Measurements from ENCODE around the gene TAX1BP3.

TAX1BP3 gene

GRCh38 chr17:3695129-3695722 is 26.8 kb upstream of the TAX1BP3 start:
- no peak for TF ChIP-seq CTCF (IDR thresholded peaks at IDR 0.05; ENCODE audit: low read depth, low read length, missing control alignments)
- H3K36me3 ChIP-seq (replicated peaks), result no peaks in the 10 kb centered on the region
- H3K27ac ChIP-seq, result no peak overlapping the region
- no peak for DNase-seq
- no peaks in the 10 kb centered on the region for H3K27me3 ChIP-seq (replicated peaks)
- in situ Hi-C loops (cut with HindIII; ENCODE audit: low pct_ligation_motif_present, low sequenced_read_pairs), result no loop called here
- peak overlapping the region; percentile 60 for H3K4me3 ChIP-seq (ENCODE audit: low read depth, low read length)

- Histone ChIP-seq H3K27ac (no peak overlapping the region), H3K36me3 (replicated peaks) (no peaks in the 10 kb centered on the region), H3K27me3 (replicated peaks) (no peaks in the 10 kb centered on the region), H3K4me3 (ENCODE audit: low read depth, low read length) (no peak overlapping the region)
- TF ChIP-seq CTCF (IDR thresholded peaks at IDR 0.05; ENCODE audit: low read depth, low read length, missing control alignments), result no peak
- in situ Hi-C loops (cut with HindIII; ENCODE audit: low pct_ligation_motif_present, low sequenced_read_pairs), result no loop called here
- DNase-seq, result no peak
These were observed 25.5 kb upstream of the TAX1BP3 start for GRCh38 chr17:3693829-3694231.

GRCh38 chr17:3693141-3693540 is 24.8 kb upstream of the TAX1BP3 start:
- Histone ChIP-seq H3K27me3 (replicated peaks) (no peaks in the 10 kb centered on the region), H3K36me3 (replicated peaks) (no peaks in the 10 kb centered on the region), H3K27ac (no peak overlapping the region), H3K4me3 (ENCODE audit: low read depth, low read length) (no peak overlapping the region)
- in situ Hi-C loops (cut with HindIII; ENCODE audit: low pct_ligation_motif_present, low sequenced_read_pairs), result no loop called here
- TF ChIP-seq CTCF (IDR thresholded peaks at IDR 0.05; ENCODE audit: low read depth, low read length, missing control alignments), result no peak
- DNase-seq, result no peak

- H3K27me3 ChIP-seq (replicated peaks), result no peaks in the 10 kb centered on the region
- H3K27ac ChIP-seq, result no peak overlapping the region
- no peak overlapping the region for H3K4me3 ChIP-seq (ENCODE audit: low read depth, low read length)
- in situ Hi-C loops (cut with HindIII; ENCODE audit: low pct_ligation_motif_present, low sequenced_read_pairs), result no loop called here
- DNase-seq, result no peak
- peak; percentile 22 for TF ChIP-seq CTCF (IDR thresholded peaks at IDR 0.05; ENCODE audit: low read depth, low read length, missing control alignments)
- no peaks in the 10 kb centered on the region for H3K36me3 ChIP-seq (replicated peaks)
These were observed 24.0 kb upstream of the TAX1BP3 start for GRCh38 chr17:3692346-3692745.

GRCh38 chr17:3691617-3692067 is 23.3 kb upstream of the TAX1BP3 start:
- peak; percentile 26 for TF ChIP-seq CTCF (IDR thresholded peaks at IDR 0.05; ENCODE audit: low read depth, low read length, missing control alignments)
- in situ Hi-C loops (cut with HindIII; ENCODE audit: low pct_ligation_motif_present, low sequenced_read_pairs), result no loop called here
- no peak overlapping the region for H3K4me3 ChIP-seq (ENCODE audit: low read depth, low read length)
- H3K27ac ChIP-seq, result no peak overlapping the region
- H3K36me3 ChIP-seq (replicated peaks), result no peaks in the 10 kb centered on the region
- no peak for DNase-seq
- no peaks in the 10 kb centered on the region for H3K27me3 ChIP-seq (replicated peaks)

- TF ChIP-seq CTCF (IDR thresholded peaks at IDR 0.05; ENCODE audit: low read depth, low read length, missing control alignments), result no peak
These were observed 21.8 kb upstream of the TAX1BP3 start for GRCh38 chr17:3690094-3690715.

More at GRCh38 chr17:3690094-3690715, 21.8 kb upstream of the TAX1BP3 start:
- Histone ChIP-seq H3K27ac (no peak overlapping the region), H3K36me3 (replicated peaks) (no peaks in the 10 kb centered on the region), H3K4me3 (ENCODE audit: low read depth, low read length) (no peak overlapping the region), H3K27me3 (replicated peaks) (no peaks in the 10 kb centered on the region)
- in situ Hi-C loops (cut with HindIII; ENCODE audit: low pct_ligation_motif_present, low sequenced_read_pairs), result no loop called here
- DNase-seq, result no peak
